ENCODE data around the gene EVI5L. TPM values are rescaled to one million over a fixed set of nuclear protein-coding genes. Genes with fewer than 3 reads are reported as not detected.

EVI5L gene
- total RNA-seq, 1 donor = 17.2 TPM

DNA sequence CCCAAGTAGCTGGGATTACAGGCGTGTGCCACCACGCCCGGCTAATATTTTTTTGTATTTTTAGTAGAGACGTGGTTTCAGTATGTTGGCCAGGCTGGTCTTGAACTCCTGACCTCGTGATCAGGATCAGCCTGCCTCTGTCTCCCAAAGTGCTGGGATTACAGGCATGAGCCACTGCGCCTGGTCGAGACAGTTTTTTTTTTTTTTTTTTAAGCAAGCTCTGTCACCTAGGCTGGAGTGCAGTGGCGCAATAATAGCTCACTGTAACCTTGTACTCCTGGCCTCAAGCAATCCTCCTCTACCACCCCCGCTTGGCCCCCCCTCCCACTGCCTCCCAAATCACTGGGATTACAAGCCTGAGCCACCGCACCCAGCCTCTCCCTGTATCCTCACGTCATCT lies 67.3 kb downstream of the EVI5L start:
- Histone ChIP-seq H3K4me3 (ENCODE audit: low read length) (no peak overlapping the region), H3K4me1 (ENCODE audit: insufficient read depth, low read length) (no peaks in the 10 kb centered on the region), H3K27me3 (ENCODE audit: insufficient read depth, low read length) (no peaks in the 10 kb centered on the region), H3K9me3 (ENCODE audit: low read depth, low read length) (no peaks in the 10 kb centered on the region)

DNA sequence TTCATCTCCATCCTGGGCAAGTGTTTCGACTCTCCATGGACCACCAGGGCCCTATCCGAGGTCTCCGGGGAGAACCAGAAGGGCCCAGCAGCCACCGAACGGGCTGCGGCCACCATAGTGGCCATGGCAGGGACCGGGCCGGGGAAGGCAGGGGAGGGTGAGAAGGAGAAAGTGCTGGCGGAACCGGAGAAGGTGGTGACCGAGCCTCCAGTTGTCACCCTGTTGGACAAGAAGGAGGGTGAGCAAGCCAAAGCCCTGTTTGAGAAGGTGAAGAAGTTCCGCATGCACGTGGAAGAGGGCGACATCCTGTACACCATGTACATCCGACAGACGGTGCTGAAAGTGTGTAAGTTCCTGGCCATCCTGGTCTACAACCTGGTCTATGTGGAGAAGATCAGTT lies 68.9 kb downstream of the EVI5L start:
- Histone ChIP-seq H3K4me3 (ENCODE audit: low read length) (no peak overlapping the region), H3K27me3 (ENCODE audit: insufficient read depth, low read length) (no peaks in the 10 kb centered on the region), H3K9me3 (ENCODE audit: low read depth, low read length) (no peaks in the 10 kb centered on the region), H3K4me1 (ENCODE audit: insufficient read depth, low read length) (peaks cover 10% of the 10 kb centered on the region)

DNA sequence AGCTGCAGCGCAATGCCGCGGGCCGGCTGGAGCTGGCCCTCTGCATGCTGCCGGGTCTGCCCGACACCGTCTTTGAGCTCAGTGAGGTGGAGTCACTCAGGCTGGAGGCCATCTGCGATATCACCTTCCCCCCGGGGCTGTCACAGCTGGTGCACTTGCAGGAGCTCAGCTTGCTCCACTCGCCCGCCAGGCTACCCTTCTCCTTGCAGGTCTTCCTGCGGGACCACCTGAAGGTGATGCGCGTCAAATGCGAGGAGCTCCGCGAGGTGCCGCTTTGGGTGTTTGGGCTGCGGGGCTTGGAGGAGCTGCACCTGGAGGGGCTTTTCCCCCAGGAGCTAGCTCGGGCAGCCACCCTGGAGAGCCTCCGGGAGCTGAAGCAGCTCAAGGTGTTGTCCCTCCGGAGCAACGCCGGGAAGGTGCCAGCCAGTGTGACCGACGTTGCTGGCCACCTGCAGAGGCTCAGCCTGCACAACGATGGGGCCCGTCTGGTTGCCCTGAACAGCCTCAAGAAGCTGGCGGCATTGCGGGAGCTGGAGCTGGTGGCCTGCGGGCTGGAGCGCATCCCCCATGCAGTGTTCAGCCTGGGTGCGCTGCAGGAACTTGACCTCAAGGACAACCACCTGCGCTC lies 69.8 kb downstream of the EVI5L start:
- no peaks in the 10 kb centered on the region for H3K9me3 ChIP-seq (ENCODE audit: low read depth, low read length)
- H3K4me3 ChIP-seq (ENCODE audit: low read length) = no peak overlapping the region
- no peaks in the 10 kb centered on the region for H3K27me3 ChIP-seq (ENCODE audit: insufficient read depth, low read length)
- peaks cover 17% of the 10 kb centered on the region for H3K4me1 ChIP-seq (ENCODE audit: insufficient read depth, low read length)

DNA sequence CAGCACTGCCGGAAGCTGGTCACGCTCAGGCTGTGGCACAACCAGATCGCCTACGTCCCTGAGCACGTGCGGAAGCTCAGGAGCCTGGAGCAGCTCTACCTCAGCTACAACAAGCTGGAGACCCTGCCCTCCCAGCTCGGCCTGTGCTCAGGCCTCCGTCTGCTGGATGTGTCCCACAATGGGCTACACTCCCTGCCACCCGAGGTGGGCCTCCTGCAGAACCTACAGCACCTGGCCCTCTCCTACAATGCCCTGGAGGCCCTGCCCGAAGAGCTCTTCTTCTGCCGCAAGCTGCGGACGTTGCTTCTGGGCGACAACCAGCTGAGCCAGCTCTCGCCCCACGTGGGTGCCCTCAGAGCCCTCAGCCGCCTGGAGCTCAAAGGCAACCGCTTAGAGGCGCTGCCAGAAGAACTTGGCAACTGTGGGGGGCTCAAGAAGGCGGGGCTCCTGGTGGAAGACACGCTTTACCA lies 70.4 kb downstream of the EVI5L start:
- Histone ChIP-seq H3K4me1 (ENCODE audit: insufficient read depth, low read length) (peaks cover 23% of the 10 kb centered on the region), H3K4me3 (ENCODE audit: low read length) (no peak overlapping the region), H3K27me3 (ENCODE audit: insufficient read depth, low read length) (no peaks in the 10 kb centered on the region), H3K9me3 (ENCODE audit: low read depth, low read length) (no peaks in the 10 kb centered on the region)

DNA sequence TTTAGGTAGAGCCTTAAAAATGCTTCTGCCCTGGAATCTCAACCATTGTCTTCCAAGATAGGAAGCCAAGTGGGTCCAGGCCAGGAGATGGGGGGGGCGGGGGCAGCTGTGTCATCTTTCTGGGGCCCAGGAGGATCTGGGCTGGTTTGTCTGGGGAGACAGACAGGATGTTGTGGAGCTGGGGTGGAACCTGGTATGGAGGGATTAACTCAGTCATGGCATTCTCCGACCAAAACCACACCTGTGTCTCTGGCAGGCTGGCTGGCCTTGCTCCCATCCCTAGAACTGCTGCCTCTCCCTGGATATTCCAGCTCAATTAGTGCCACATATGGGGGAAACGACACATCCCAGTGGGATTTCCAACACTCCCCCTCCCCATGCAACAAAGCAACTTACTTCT lies 70.9 kb downstream of the EVI5L start:
- peaks cover 28% of the 10 kb centered on the region for H3K4me1 ChIP-seq (ENCODE audit: insufficient read depth, low read length)
- H3K9me3 ChIP-seq (ENCODE audit: low read depth, low read length) = no peaks in the 10 kb centered on the region
- H3K4me3 ChIP-seq (ENCODE audit: low read length) = no peak overlapping the region
- H3K27me3 ChIP-seq (ENCODE audit: insufficient read depth, low read length) = no peaks in the 10 kb centered on the region

DNA sequence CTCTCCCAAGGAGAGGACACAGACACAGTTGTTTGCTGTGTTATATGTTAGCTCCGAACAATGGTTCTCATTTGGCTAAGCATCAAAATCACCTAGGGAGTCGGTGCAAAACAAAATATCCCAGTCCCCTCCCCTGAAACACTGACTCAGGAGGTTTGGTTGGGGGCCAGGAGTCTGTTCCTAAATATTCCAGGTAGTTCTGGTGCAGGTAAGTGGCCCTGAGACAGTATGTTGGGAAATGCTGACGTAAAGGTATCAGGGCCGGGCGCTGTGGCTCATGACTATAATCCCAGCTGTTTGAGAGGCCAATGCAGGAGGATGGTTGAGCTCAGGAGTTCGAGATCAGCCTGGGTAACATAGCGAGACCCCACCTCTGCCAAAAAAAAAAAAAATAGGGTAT lies 71.3 kb downstream of the EVI5L start:
- Histone ChIP-seq H3K9me3 (ENCODE audit: low read depth, low read length) (no peaks in the 10 kb centered on the region), H3K4me1 (ENCODE audit: insufficient read depth, low read length) (peaks cover 31% of the 10 kb centered on the region), H3K4me3 (ENCODE audit: low read length) (no peak overlapping the region), H3K27me3 (ENCODE audit: insufficient read depth, low read length) (no peaks in the 10 kb centered on the region)

DNA sequence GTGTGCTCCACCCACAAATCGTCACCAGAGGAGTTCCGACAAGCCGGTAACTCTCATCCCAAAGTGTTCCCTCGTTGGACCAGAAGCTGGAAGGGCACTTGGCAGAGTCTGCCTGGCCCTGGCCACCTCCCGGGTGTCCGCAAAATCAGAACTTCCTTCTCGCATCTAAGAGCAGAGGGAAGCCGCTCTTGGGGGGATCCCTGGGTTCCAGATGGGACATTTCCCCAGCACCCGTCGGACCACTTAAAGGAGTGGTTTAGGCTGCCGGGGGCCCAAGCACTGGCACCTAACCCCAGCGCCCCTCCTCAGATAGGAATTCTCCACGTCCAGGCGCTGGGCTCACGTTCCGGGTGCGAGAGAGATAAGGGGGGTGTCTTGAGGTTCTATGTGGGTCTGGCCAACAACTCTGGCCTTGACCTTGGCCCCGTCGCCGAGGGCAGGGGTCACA lies 72.8 kb downstream of the EVI5L start:
- Histone ChIP-seq H3K27me3 (ENCODE audit: insufficient read depth, low read length) (no peaks in the 10 kb centered on the region), H3K9me3 (ENCODE audit: low read depth, low read length) (no peaks in the 10 kb centered on the region), H3K4me1 (ENCODE audit: insufficient read depth, low read length) (peaks cover 31% of the 10 kb centered on the region), H3K4me3 (ENCODE audit: low read length) (peak overlapping the region; percentile 63)

DNA sequence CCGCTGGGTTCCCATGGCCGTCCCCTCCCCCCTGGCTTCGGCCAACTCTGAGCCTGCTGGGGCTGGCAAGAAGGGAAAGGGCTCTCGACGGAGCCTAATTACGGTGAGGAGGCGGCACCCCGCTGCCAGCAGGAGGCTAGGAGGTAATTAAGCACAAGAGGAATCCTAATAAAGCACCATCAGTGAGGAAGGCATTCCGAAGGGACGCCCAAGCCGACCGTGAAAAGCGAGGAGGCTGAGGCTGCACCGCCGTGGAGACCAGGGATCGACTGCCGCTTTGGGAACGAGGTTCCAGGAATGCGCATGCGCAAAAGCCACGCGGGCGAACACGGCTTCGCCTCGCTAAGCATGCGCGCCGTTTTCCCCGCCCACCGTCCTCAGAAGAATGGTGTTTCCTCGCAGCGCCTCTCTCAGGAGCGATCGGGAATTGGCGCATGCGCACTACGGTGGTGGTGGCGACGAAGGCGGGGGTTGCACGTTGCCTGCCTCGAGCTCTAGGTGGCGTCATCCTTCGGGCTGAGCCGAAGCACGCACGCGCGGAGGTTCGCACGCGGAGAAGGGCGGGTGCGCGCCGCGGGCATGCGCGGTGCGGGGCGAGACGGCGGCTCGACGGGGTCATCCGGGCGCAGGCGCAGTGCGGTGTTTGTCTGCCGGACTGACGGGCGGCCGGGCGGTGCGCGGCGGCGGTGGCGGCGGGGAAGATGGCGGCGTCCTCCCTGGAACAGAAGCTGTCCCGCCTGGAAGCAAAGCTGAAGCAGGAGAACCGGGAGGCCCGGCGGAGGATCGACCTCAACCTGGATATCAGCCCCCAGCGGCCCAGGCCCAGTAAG lies 73.4 kb downstream of the EVI5L start, which contains the start of gene MAP2K7:
TSS of gene MAP2K7 (plus strand) at position 634 of the 830 bp plus-strand sequence. CDS start at position 702, 68 bp downstream.
- H3K27me3 ChIP-seq (ENCODE audit: insufficient read depth, low read length) = no peaks in the 10 kb centered on the region
- H3K9me3 ChIP-seq (ENCODE audit: low read depth, low read length) = no peaks in the 10 kb centered on the region
- peaks cover 31% of the 10 kb centered on the region for H3K4me1 ChIP-seq (ENCODE audit: insufficient read depth, low read length)
- H3K4me3 ChIP-seq (ENCODE audit: low read length) = peak within 1 kb of the TSS; percentile 63

DNA sequence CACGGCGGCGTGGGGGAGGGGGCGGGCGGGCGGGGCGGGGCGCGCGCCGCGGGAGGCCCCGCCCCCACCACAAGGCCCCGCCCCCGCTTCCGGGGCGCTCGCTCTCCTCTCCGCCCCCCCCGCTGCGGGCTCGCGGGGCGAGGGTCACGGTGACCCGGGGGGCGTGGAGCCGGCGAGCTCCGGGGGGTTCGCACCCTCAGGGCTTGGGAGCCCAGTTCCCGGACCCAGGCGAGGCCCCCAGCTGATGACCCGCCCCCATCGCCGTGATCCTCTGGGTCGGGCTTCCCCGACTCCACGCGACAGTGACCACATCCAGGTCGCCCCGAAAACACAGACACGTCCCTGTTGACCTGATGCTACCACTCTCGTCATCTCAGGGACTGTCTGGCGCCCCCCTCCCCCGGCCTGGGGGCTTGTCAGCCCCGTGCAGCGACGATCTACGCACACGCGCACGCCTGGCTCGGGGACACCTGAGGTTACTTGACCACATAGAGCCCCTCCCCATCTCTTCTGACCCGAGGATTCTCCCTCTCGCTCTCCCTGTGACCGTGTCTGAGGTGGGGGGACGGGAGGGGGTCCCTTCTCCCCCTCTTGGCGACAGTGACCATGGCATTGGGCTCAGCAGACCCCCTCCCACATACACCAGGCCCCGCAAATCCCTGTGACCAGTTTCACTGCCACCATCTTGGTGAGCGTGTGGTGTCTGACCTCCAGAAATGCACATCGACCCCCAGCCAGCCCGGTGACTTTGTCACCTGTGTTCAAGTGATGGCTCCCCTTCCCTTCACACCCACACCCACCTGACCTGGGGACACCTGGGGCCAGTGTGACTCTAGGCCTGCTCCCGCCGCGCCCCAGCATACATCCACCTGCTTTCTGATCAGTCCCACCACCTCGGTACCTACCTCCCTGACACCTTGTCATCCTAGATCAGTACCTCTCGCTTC lies 74.3 kb downstream of the EVI5L start:
- Histone ChIP-seq H3K4me1 (ENCODE audit: insufficient read depth, low read length) (peaks cover 31% of the 10 kb centered on the region), H3K9me3 (ENCODE audit: low read depth, low read length) (no peaks in the 10 kb centered on the region), H3K27me3 (ENCODE audit: insufficient read depth, low read length) (no peaks in the 10 kb centered on the region), H3K4me3 (ENCODE audit: low read length) (peak overlapping the region; percentile 63)

DNA sequence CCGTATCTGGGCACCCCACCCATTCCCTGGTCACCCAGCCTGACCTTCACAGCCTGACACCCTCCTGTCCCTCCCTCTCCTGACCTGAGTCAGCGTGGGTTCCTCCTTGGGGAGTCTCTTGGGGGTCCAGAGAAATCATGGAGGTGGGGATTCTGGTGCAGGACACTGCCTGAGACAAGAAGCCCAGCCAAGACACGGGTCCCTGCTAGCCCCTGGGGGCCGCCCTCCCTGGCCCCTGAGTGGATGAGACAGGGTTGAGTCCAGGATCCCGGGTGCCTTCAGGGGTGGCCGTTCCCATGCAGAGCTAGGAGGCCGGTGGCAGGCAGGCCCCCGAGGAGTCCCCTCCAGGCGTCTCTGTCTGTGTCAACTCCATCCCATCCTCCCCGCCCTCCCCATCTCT lies 75.2 kb downstream of the EVI5L start:
- no peak overlapping the region for H3K4me3 ChIP-seq (ENCODE audit: low read length)
- no peaks in the 10 kb centered on the region for H3K27me3 ChIP-seq (ENCODE audit: insufficient read depth, low read length)
- H3K4me1 ChIP-seq (ENCODE audit: insufficient read depth, low read length) = peaks cover 31% of the 10 kb centered on the region
- H3K9me3 ChIP-seq (ENCODE audit: low read depth, low read length) = no peaks in the 10 kb centered on the region

DNA sequence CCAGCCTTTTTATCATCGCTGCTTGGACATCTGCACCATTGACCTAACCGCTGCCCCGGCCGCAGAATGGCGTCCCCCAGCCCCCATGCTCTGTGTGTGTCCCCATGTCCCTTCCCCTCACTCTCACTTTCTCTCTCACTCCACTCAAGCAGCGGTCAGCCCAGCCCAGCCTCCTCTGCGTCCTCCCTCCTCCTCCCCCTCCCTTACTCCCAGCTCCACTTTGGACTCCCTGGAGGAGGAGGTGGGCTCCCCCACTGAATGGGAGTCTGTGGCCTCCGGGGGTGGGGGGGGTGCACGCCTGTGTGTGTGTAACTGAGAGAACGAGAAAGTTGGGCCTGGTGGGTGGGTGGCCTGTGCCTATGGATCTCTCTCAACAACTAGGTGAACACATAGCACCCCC lies 75.8 kb downstream of the EVI5L start:
- H3K9me3 ChIP-seq (ENCODE audit: low read depth, low read length) = no peaks in the 10 kb centered on the region
- H3K4me1 ChIP-seq (ENCODE audit: insufficient read depth, low read length) = peaks cover 31% of the 10 kb centered on the region
- H3K27me3 ChIP-seq (ENCODE audit: insufficient read depth, low read length) = no peaks in the 10 kb centered on the region
- H3K4me3 ChIP-seq (ENCODE audit: low read length) = no peak overlapping the region

DNA sequence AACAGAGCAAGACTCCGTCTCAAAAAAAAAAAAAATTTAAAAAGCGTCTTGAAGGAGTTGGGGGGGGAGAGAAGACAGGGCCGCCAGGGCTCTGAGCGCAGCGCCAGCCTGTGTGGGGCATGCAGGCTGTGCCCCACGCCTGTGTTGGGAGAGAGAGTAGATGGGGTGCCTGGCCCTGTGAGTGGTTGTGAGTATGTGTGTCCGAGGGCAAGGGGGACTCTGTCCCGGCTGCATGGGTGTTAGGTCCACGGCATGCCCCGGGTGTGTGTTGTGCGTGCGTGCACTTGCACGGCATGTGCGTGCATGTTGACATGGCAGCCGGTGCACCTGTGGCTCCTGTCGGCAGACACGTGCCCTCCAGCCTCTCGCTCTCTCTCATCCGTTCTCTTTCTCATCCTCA lies 77.1 kb downstream of the EVI5L start:
- Histone ChIP-seq H3K27me3 (ENCODE audit: insufficient read depth, low read length) (no peaks in the 10 kb centered on the region), H3K4me1 (ENCODE audit: insufficient read depth, low read length) (peaks cover 31% of the 10 kb centered on the region), H3K9me3 (ENCODE audit: low read depth, low read length) (no peaks in the 10 kb centered on the region), H3K4me3 (ENCODE audit: low read length) (no peak overlapping the region)

DNA sequence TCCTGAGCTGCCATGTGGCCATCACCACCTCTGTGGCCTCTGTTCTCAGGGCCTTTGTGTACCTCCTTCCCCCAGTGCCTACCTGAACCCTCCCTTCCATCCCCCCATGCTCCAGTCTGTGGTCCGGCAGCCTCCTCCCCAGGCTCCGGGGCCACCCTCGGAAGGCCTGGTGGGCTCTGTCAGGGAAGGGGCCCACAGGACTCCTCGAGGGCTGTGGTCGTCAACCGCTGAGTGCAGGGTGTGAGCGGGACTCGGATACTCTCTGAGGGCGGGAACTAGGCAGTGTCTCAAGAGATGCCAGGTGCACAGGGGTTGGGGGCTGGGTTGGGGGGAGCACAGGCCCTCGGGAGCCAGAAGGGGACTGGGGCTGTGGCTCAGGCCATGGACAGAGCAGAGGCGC lies 77.5 kb downstream of the EVI5L start:
- Histone ChIP-seq H3K4me3 (ENCODE audit: low read length) (no peak overlapping the region), H3K9me3 (ENCODE audit: low read depth, low read length) (no peaks in the 10 kb centered on the region), H3K4me1 (ENCODE audit: insufficient read depth, low read length) (peaks cover 29% of the 10 kb centered on the region), H3K27me3 (ENCODE audit: insufficient read depth, low read length) (no peaks in the 10 kb centered on the region)

DNA sequence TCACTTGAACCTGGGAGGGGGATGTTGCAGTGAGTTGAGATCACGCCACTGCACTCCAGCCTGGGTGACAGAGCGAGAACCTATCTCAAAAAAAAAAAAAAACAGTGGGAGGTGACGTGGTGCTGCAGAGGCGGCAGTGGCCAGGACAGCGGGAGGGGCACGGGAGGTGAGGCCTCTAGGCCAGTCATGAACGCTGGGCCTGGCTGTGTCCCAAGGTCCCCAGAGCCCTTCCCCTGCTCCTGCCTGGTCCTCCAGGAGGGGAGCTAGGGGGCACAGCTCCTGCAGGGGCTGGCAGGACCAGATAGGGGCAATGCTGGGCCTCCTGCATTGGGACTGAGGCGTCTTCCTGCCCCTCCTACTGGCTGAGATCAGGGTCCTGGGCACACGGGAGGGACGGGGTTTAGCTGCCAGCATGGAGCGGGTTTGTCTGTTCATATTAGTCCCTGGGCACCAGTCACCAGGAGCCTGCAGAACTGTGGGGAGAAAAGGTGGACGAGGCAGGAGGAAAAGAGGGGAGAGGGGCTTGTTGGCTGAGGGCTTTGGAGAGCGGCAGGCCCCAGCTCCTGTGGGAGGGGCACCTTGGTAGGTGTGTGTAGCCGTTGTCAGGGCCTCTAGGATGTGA lies 78.2 kb downstream of the EVI5L start:
- H3K9me3 ChIP-seq (ENCODE audit: low read depth, low read length) = no peaks in the 10 kb centered on the region
- no peak overlapping the region for H3K4me3 ChIP-seq (ENCODE audit: low read length)
- H3K4me1 ChIP-seq (ENCODE audit: insufficient read depth, low read length) = peaks cover 22% of the 10 kb centered on the region
- H3K27me3 ChIP-seq (ENCODE audit: insufficient read depth, low read length) = no peaks in the 10 kb centered on the region

All from mononuclear cell (primary cell).